DND-41 (cell line): Measurements from ENCODE around the gene ENAM.

Experiments used
- ATAC-seq: fragments of 200-7000 bp; cut with Tn5 transposase; 3 replicates; pipeline ENCODE4 v1.9.1; 2021; ENCODE audit warnings: low read depth; ENCODE audit not compliant: insufficient read depth
- DNase-seq: peaks from one replicate; pipeline ENCODE4 v3.0.0-alpha.2; 2020
- H2AFZ ChIP-seq: 2 replicates; pipeline ENCODE4 v1.6.0; 2012; ENCODE audit warnings: low read depth, low read length
- H3K27ac ChIP-seq: 2 replicates; pipeline ENCODE4 v1.5.1; 2012; ENCODE audit warnings: low read length, inconsistent platforms
- H3K27me3 ChIP-seq: fragments of 200-600 bp; sonication (generic); 2 replicates; pipeline ENCODE4 v1.6.0; 2012; ENCODE audit warnings: low read length, mild to moderate bottlenecking, inconsistent platforms; ENCODE audit not compliant: insufficient read depth, poor library complexity
- H3K36me3 ChIP-seq: 2 replicates; pipeline ENCODE4 v1.5.1; 2012; ENCODE audit warnings: low read length, inconsistent platforms; ENCODE audit not compliant: insufficient read depth
- H3K4me1 ChIP-seq: 2 replicates; pipeline ENCODE4 v1.5.1; 2012; ENCODE audit warnings: mild to moderate bottlenecking, low read length; ENCODE audit not compliant: insufficient read depth
- H3K4me2 ChIP-seq: 2 replicates; pipeline ENCODE4 v1.6.0; 2012; ENCODE audit warnings: mild to moderate bottlenecking, moderate library complexity, low read length, inconsistent platforms; ENCODE audit not compliant: insufficient read depth
- H3K4me3 ChIP-seq, 2 experiments: fragments of 200-600 bp in 1 of 2; shearing (Covaris generic) in 1 of 2; 2 replicates each; pipeline ENCODE4 v1.5.1; 2012 to 2016; ENCODE audit warnings: inconsistent platforms in 2 of 2, low read length in 2 of 2, mild to moderate bottlenecking in 2 of 2, low read depth in 1 of 2, moderate library complexity in 1 of 2
- H3K79me2 ChIP-seq: 2 replicates; pipeline ENCODE4 v1.6.0; 2012; ENCODE audit warnings: low read length, inconsistent platforms; ENCODE audit not compliant: insufficient read depth
- H3K9ac ChIP-seq: 2 replicates; pipeline ENCODE4 v1.6.0; 2012; ENCODE audit warnings: low read depth, mild to moderate bottlenecking, inconsistent platforms, low read length, moderate library complexity
- H3K9me3 ChIP-seq: 2 replicates; pipeline ENCODE4 v1.5.1; 2012; ENCODE audit warnings: low read length, moderate library complexity, mild to moderate bottlenecking, inconsistent platforms; ENCODE audit not compliant: insufficient read depth, severe bottlenecking
- H4K20me1 ChIP-seq: 2 replicates; pipeline ENCODE4 v1.6.0; 2012; ENCODE audit warnings: low read length; ENCODE audit not compliant: insufficient read depth
- CTCF ChIP-seq: IDR thresholded peaks from 2 replicates; pipeline ENCODE4 v1.5.1; 2012; ENCODE audit warnings: borderline replicate concordance, low read length, moderate library complexity, mild to moderate bottlenecking; ENCODE audit not compliant: poor library complexity, severe bottlenecking; ENCODE audit errors: extremely low read depth
- EZH2 ChIP-seq: IDR thresholded peaks from 3 replicates; pipeline ENCODE4 v1.6.1; 2012; ENCODE audit warnings: borderline replicate concordance, low read depth, mild to moderate bottlenecking, moderate library complexity, low read length, inconsistent platforms; ENCODE audit not compliant: severe bottlenecking

The ENAM gene

GRCh38 chr4:70654605-70655011 is 26.1 kb downstream of the ENAM start:
- no peaks in the 10 kb centered on the region for H3K79me2 ChIP-seq
- no peaks in the 10 kb centered on the region for H3K9me3 ChIP-seq
- no peak overlapping the region for H3K9ac ChIP-seq
- no peaks in the 10 kb centered on the region for H3K36me3 ChIP-seq
- H3K27ac ChIP-seq: no peak overlapping the region; the same call in 1 of the 2 replicates
- TF ChIP-seq EZH2: no peak
- no peak for TF ChIP-seq CTCF
- DNase-seq (no peak), ATAC-seq (no peak)
- no peak overlapping the region for H3K4me3 ChIP-seq
- H2AFZ ChIP-seq: no peak overlapping the region
- H3K4me1 ChIP-seq: peaks cover 42% of the 10 kb centered on the region
- H3K27me3 ChIP-seq: no peaks in the 10 kb centered on the region
- H3K4me2 ChIP-seq: no peak overlapping the region
- H4K20me1 ChIP-seq: no peaks in the 10 kb centered on the region

DNA sequence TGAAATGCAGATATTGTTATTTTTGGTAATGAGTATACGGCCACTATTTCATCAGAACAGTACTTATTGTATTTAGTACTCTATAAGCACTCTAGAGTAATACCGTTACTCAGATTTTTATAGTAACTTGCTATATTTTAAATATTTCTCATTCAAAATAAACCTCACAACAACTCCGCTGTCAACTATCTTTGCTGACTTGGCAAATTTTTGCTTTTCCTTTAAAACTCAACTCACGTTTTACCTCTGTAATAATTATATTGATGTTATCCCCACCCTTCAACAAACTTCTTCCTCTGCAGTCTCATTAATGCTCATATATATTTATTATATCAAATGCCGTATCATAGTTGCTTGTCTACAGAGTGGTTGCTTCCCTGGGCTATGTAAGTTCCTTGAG is 28.8 kb downstream of the ENAM start:
- no peaks in the 10 kb centered on the region for H3K27me3 ChIP-seq
- no peak overlapping the region for H3K9ac ChIP-seq
- DNase-seq (no peak), ATAC-seq (no peak)
- H3K36me3 ChIP-seq: no peaks in the 10 kb centered on the region
- H3K27ac ChIP-seq: no peak overlapping the region
- H2AFZ ChIP-seq: no peak overlapping the region
- H3K9me3 ChIP-seq: no peaks in the 10 kb centered on the region
- no peak for TF ChIP-seq EZH2
- TF ChIP-seq CTCF: no peak
- H3K79me2 ChIP-seq: no peaks in the 10 kb centered on the region
- no peak overlapping the region for H3K4me2 ChIP-seq
- no peaks in the 10 kb centered on the region for H4K20me1 ChIP-seq
- H3K4me3 ChIP-seq: no peak overlapping the region
- peaks cover 28% of the 10 kb centered on the region for H3K4me1 ChIP-seq

DNA sequence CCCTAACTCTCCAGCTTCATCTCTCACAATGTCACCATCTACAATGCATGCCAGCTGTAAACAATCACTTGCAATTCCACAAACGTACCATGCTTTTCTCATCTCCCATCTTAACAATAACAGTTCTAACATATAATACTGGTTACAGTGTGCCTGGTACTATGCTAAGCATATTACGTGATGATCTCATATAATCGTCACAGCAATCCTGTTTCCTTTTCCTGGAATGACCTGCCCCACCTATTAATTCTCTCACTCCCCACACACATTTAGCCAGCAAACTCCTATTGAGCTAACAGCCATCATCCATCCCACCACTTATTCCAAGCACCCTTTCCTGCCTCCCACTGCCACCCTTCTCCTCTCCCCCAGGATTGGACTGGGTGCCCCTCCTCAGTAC is 29.9 kb downstream of the ENAM start:
- H3K4me3 ChIP-seq: no peak overlapping the region

More for the DNA sequence above, 29.9 kb downstream of the ENAM start:
- Histone ChIP-seq H3K79me2 (no peaks in the 10 kb centered on the region), H4K20me1 (no peaks in the 10 kb centered on the region), H3K4me2 (no peak overlapping the region), H3K27me3 (no peaks in the 10 kb centered on the region), H3K9me3 (no peaks in the 10 kb centered on the region), H3K9ac (no peak overlapping the region), H3K27ac (0 out of 2 replicates have a peak overlapping the region, but pooled peaks have one; percentile 7), H2AFZ (no peak overlapping the region), H3K4me1 (peaks cover 19% of the 10 kb centered on the region), H3K36me3 (no peaks in the 10 kb centered on the region)
- TF ChIP-seq EZH2 (no peak), CTCF (no peak)
- ATAC-seq (no peak), DNase-seq (no peak)
